Measurements from ENCODE around the gene CTTNBP2NL.
"Not testable (repeated sequence)": the region's sequence is repeated elsewhere in the genome, so short reads cannot be mapped to it uniquely, and the experiment has no call there.

Gene CTTNBP2NL

DNA sequence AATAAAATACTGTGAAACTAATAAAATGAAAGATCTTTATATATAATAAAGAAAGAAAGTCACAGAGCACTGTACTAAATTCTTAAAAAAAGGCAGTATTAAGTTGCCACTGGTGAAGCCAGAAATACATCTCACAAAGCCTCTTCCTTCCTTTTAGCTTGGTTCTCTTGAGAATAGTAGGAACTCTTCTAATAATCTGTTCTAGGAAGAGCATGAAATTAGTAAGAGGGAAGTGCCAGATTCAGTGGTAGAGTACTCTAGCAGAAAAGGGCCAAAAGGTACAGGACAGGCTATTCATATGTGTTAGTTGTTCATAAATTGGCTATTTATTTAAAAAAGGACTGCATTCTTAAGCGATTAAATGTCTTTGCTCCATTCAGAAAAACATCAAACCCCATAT, 33.7 kb downstream of the CTTNBP2NL start:
- DNase-seq: no peak

- DNase-seq: no peak
Observed at GRCh38 chr1:112431038-112431437, 35.0 kb downstream of the CTTNBP2NL start.

DNA sequence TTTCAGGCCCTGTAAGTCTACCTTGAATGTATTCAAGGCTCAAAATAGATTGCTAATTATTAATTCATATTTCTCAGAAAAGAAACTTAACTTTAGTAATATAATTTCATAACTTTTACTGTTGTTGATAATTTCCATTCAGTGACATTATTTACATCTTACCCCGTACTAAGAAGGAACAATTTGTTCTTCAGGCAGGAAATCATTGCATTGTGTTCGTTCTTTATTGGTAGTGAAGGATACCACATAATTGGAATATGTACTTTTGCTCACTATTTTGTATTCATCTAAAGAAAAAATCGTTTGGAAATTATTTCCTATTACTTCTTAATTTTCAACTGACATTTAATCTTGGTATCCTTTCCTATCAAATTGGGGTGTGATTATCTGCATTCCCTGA, 39.4 kb downstream of the CTTNBP2NL start:
- DNase-seq: no peak

DNA sequence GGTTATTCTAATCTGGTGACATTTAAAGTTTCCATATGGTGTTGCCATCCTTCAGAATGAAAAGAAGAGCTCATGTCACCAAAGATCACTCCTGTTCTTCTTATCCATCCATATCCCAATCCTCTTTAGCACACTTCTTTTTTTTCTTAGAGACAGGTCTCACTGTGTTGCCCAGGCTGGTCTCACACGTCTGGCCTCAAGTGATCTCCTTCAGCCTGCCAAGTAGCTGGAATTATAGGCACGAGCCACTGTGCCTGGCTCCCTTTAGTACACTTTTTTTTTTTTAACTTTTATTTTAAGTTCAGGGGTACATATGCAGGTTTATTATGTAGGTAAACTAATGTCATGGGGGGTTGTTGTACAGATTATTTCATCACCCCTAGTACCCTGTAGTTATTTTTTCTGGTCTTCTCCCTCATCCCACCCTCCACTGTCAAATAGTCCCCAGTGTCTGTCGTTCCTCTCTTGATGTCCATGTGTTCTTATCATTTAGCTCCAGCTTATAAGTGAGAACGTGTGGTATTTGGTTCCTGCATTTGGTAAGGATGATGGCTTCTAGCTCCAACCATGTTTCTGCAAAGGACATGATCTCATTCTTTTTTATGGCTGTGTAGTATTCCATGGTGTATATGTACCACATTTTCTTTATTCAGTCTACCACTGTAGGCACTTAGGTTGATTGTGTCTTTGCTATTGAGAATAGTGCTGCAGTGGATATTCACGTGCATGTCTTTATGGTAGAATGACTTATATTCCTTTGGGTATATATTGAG, 40.6 kb downstream of the CTTNBP2NL start:
- DNase-seq: no peak

DNA sequence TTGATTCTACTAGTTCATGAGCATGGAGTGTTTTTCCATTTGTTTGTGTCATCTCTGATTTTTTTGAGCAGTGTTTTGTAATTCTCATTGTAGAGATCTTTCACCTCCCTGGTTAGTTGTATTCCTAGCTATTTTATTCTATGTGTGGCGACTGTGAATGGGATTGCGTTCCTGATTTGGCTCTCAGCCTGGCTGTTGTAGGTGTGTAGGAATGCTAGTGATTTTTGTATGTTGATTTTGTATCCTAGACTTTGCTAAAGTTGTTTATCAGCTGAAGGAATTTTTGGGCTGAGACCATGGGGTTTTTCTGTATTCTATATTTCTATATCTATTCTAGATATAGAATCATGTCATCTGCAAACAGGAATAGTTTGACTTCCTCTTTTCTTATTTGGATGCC, 42.1 kb downstream of the CTTNBP2NL start:
- DNase-seq: not testable (repeated sequence)

DNA sequence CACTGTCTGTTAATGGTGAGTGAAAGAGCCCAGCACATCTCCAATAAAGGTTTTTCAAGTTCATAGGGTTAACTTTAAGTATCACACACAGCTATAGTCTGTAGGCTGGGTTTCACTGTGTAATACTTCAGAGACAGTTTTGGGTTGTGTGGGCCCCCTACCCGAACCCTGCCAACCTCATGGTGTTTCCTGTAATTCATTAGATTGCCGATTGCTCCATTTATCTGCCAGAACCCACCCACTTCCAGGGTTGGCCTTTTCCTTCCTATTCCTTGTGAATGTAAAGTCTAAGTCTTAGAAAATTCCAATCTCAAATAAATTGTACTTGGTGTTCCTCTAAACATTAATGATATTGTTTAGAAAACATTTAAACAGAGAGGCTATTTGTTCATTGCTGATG, 43.6 kb downstream of the CTTNBP2NL start:
- DNase-seq: no peak

- DNase-seq: no peak
Observed at GRCh38 chr1:112440574-112440973, 44.6 kb downstream of the CTTNBP2NL start.

DNA sequence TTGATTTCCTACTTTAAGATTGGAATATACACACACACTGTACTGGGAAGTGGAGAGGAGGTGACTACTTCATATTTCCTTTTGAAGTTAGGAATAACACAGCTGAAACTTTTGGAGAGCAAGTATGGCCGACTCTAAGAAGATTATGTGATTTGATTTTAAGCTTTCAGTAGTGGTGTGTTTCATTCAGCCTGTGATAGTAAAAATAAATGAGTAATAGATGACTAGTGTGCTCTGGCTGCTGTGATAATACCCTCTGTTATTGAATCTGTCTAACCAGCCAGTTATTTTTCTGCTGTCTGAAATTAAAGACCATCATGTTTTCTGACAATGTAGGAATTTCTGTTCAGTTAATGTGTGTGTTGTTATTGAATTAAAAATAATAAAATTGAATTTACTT, 48.3 kb downstream of the CTTNBP2NL start:
- DNase-seq: no peak

DNA sequence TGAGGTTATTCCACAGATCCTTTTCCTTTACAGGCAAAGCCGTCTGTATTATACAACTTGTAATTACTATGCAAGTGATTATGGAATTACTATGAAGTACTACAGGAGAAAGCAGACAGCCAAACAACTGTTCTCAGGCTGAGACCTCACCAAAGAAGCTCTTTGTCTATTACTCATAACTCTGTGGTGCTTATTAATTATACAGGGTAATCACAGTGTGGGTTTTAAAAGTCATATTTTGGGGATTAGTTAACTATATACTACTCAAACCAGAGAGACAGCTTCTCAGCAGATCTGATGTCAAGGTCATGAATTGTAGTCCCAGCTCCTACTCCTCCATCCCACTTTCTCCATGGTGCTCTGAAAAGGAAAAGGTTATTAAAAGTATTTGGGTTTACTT, 49.6 kb downstream of the CTTNBP2NL start:
- DNase-seq: no peak

- DNase-seq: no peak
Observed at GRCh38 chr1:112446411-112446810, 50.4 kb downstream of the CTTNBP2NL start.

DNA sequence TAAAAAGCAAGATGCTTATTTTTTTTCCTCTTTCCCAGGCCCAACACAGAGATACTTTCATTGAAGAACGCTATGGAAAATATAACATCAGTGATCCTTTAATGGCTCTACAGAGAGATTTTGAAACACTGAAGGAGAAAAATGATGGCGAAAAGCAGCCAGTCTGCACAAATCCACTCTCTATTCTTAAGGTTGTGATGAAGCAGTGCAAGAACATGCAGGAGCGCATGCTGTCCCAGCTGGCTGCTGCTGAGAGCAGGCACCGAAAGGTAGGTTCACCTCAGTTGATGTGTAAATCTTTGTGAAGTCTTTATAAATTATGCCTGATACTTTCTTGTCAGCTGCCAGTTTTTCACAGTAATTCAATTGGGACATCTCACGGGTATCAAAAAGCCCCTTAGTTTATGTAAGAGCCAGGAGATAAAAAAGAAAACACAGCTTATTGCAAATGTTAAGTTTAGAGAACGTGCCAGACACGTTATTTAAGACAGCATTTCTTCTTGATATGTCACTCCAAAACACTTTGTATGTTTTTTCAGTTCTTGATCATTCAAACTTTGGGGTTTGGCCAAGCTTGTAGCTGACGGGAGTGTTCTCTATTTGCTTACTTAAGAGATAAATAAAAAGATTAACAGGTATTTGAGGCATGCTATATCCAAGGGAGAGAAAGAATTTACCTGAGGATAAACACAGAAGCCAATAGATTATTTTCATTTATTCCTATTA, 53.1 kb downstream of the CTTNBP2NL start:
- no peak for DNase-seq

GRCh38 chr1:112449630-112449983, 53.6 kb downstream of the CTTNBP2NL start:
- no peak for DNase-seq

- DNase-seq: no peak
Observed at GRCh38 chr1:112450773-112451172, 54.8 kb downstream of the CTTNBP2NL start.

GRCh38 chr1:112451301-112451700, 55.3 kb downstream of the CTTNBP2NL start:
- DNase-seq: not testable (repeated sequence)

GRCh38 chr1:112453876-112454275, 57.9 kb downstream of the CTTNBP2NL start:
- no peak for DNase-seq

DNA sequence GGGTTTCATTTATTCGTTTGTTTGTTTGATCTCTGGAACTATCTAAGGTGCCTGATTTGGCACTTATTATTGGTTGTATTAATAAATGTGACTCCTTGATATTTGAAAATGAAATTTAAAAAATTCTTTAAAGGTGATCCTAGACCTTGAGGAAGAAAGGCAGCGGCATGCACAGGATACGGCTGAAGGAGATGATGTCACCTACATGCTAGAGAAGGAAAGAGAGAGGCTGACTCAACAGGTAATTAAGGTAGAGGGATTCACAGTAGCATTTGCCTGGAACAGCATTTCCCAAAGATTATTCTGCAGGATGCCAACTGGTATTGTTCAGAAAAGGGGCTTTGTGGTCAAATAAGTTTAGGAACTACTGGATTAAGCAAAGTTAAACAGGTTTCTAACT, 58.3 kb downstream of the CTTNBP2NL start:
- DNase-seq: no peak

GRCh38 chr1:112457241-112457640, 61.2 kb downstream of the CTTNBP2NL start:
- no peak for DNase-seq

GRCh38 chr1:112457955-112458354, 61.9 kb downstream of the CTTNBP2NL start:
- no peak for DNase-seq

- no peak for DNase-seq
Observed at GRCh38 chr1:112458756-112459155, 62.7 kb downstream of the CTTNBP2NL start.

DNA sequence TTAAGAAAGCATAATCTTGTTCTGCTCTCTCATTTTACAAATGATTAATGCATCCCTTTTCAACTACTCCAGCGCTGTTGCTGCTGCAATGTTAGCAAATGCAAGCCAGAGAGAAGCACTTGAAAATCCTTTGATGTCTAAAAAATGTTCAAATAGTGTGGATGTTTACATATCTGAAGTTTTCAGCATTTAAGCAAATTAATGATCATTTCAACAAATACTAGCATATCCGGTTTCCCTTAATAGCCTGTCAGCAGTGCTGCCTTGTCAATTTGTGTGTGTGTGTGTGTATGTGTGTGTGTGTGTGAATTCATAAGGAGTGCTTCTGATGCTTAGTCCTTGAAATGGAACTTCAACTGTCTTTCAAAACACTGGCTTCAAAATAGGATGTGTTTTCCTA, 64.6 kb downstream of the CTTNBP2NL start:
- DNase-seq: no peak

- DNase-seq: no peak
Observed at GRCh38 chr1:112461200-112461871, 65.3 kb downstream of the CTTNBP2NL start.

DNA sequence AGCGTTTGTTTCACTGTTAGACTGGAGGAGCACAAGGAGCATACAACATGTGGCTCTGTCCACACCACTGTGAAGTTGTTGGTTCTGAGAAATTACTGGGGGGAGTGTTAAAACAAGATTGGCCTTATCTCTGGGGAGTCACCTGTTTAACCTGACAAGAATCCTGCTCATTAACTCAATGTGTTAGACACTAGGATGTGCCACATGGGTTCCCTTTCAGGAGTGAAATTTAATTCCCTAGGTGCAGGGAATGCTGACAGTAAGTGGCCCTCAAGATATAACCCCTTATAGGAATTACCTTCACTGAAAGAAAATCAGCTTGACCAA, 66.9 kb downstream of the CTTNBP2NL start:
- no peak for DNase-seq

DNA sequence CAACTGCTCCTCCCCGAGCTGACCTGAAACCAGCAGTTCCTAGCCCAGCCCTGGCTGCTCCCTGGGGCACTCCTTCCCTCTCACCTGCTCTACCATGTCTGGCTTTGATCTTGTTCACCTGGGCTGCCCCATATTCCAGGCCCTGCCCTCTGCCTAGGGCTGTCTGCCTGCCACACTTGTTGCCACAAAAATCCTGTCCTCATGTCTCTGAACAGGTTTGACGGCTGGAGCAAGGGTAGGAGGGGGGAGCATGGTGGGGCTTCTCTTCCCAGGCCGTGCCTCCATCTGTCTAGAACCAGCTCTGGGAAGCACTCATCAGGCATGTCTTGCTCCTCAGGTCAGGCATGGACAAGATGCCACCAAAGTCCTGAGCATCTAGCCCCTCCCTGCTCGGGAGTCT, 68.5 kb downstream of the CTTNBP2NL start:
- no peak for DNase-seq

DNA sequence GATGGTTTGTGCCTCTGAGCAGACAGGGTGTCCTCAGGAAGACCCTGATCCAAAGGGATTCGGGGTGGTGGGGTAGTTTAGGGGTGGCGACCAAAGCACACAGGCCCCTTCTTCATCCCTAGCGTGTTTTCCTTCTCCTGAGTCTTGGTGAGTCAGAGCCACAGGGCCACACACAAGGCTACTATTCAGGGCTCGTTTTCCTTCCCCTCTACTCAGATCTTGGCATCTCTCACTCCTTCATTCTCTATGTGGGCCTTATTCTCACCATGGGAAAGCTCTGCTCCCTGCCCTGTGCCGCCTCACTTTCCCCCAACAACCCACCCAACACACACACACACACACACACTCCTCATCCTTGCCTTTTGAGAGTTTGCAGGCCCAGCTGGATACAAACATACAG, 69.1 kb downstream of the CTTNBP2NL start:
- DNase-seq: no peak
